Ureter (tissue), 1 donor: ENCODE data around the gene DCBLD2. TPM values are rescaled to one million over a fixed set of nuclear protein-coding genes. Genes with fewer than 3 reads are reported as not detected.

Experiments
- DNase-seq: peaks from one replicate; pipeline ENCODE4 v3.0.0-alpha.2; 2020; ENCODE audit warnings: low spot score
- total RNA-seq: library from RNA; stranded (reverse); gene quantifications from one replicate; pipeline ENCODE4 v1.2.4, GENCODE V29; 2023
- donor health status: DM: yes; HTN: yes; CAD: no.

Gene DCBLD2
- total RNA-seq, 1 donor from 2014 or later, result 21.1 TPM

DNA sequence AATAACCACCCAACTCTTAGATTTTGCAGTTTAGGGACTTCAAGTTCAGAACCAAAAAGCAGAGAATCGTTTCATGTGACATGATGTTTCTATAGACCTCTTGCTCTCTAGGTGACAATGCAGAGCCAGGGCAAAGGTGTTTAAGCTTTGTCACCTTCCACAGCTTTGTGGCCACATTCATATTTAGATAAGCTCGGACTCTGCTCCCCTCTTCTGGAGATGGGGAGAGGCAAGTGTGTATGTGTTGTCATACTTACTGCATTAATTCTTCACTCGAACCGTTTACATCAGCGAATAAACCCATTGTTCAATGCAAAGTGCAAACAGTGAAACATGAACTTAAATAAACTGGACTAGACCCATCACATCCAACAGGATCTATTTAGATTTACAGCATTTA lies 105.2 kb downstream of the DCBLD2 start:
- no peak for DNase-seq

DNA sequence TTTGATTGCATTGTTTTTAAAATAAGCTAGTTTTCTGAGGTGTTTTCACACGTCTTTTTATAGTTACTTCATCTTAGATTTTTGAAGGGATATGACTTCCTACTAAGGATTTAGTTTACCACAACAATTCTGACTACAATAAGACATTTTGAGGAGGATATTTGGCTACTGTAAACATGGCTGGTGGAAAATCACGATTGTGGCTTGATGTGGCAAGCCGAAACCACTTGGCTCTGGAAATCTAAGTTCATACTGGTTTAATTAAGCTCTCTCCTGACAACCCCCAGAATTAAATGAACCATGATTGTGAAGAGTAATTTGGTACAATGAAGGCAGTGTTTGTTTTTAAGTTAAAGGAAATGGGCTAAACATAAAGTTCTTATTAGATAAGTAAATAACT lies 107.5 kb downstream of the DCBLD2 start:
- DNase-seq, result no peak

DNA sequence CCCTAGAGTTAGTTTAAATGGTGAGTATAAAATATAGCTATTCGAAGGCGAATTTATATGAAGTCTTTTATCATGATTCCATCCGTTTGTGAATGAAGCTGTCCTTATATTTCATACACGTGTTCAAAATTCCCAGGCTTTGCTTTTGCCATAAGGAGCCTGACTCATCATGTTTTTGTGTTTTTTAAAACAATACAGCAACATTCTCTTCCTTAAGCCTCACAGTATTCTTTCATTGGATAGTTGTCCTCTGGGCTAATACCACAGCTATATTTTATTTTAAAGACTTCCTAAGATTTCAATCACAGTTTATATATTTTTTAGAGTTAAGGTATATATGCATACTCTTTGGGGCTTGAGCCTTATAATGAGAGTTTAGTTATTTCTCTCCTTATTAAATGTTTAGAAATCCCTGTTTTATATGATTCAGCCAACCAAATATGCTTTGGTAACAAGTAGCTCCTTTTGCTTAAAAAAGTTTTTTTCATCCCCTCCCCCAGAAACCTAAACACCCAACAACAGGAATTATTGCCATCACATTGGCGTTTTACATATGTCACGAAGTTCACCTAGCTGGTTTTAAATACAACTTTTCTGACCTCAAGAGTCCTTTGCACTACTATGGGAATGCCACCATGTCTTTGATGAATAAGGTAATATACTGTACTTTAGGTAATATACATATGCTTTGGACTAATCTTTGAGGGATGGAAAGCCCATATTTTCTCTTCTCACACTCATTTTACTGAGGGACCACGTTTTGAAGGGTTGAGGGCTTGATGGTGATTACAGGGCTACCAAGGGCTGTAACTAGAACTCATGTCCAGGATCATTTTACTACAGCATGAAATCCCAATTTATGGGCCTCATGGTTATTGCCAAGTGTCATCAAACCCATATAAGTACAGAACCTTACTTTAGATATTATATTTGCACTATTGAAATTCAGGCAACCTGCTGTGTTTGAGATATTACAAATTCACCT lies 109.9 kb downstream of the DCBLD2 start:
- no peak for DNase-seq

DNA sequence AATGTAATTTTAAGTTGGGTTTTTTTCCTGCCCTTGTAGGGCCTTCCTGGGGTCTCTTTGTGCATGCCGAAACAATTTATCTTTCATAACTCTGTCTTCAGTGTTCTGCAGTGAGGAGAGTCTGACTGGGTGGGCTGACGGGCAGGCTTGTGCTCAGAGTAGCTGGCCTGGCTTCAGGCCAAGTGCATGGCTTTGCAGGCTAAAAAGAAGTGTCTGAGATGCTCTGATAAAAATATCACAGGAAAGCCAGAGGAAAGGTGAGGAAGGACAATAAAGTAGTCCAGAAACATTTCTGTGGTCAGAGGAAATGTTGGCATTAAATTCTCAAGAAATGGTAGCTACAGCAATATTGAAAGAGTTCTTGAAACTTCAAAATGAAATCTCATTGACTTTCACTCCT lies 112.8 kb downstream of the DCBLD2 start:
- DNase-seq, result no peak

DNA sequence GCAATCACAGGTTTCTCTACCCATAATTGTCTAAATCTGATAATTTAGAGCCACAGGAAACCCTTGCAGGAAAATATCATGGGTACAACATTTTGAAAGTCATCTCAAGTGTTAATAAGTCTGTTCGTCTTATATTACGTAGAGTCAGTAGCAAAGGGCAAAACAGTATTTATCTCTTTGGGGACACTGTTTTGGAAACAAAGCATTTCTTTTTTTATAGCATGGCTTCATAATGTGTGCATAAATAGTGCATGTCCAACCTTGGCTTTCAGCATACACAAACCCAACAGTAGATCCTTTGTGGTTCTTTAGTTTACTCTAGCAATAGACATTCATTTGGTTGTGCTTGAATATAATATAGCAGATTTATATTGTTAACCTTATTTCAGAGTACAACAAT lies 114.3 kb downstream of the DCBLD2 start:
- DNase-seq, result no peak

DNA sequence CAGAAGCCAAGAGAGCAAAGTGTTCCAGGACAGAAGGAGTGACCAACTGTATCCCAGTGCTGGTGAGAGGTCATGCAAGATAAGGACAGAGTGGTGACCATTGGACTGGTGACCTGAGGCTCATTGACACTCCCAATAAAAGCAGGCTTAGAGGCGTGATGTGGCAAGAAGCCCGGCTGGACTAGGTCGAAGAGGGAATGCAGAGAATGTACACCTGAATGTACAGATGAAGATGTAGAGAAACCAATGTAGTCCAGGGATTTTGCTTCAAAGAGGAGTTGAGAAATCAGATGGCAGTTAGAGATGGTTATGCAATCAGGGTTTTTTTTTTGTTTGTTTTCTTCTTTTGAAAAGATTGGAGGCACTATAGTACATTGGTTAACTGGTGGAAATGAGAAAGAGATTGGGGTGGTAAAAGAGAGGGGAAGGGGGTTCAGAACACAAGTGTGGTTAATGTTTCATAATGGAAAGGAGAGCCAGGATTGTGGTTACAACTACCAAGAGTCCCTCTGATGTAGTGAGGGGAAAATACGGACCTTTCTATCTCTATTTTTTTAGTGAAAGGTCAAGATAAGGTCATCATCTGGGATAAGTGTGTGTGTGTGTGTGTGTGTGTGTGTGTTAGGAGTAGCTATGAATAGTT lies 115.0 kb downstream of the DCBLD2 start:
- DNase-seq, result no peak

DNA sequence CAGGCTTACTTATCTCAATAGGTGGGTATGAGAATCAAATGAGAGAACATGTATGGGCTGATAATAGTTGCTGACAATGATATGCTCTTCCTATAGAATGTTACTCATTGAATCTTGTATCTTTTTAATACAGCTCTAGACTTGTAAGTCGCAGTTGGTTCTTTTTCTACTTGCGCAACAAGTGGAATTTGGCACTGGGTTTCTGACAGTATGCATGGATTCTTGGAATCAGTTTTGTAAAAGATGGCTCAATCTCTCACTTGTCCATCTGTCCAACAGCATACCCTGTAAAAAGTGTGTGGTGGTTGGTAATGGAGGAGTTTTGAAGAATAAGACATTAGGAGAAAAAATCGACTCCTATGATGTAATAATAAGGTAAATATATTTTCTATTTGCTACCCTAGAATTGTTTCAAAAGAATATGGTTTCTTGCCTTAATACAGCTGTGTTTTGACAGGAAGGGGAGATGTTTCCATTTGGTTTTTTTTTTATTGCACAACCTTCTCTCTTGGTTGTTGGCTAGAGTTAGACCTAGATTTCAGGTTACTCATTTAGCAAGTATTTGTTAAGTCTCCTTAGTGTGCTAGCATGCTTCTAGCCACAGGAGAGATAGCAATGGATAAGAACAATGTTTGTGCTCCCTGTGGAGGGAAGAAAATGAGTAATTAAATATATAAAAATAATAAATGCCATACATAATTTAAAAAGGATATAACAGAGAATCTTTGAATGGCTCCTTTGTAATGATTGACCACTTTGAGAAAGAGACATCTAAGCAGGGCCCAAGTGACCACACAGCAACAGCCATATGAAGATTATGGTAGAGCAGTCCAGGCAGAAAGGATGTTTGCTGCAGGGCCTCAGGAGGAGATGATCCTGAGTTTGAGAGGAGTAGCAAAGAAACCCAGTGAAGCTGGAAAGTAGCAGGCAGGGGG lies 116.6 kb downstream of the DCBLD2 start:
- no peak for DNase-seq

DNA sequence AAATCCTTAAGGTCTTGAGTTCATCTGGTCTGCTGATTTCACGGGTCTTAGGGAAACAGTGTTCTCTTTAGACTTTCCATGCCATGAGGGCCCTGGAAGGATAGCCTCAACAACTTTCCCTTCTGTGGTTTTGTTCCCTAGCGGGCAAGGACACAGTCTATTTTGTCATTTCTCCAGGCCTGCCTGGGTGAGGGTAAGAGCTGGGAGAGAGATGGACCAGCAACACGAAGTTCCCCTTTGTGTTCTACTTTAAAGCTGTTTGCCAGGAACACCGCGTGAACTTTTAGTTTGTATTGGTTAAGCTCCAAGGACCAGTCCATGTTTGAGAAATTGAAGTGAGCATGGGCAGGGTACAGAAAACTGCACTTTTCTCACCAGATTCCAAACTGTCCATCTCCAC lies 117.5 kb downstream of the DCBLD2 start:
- no peak for DNase-seq

DNA sequence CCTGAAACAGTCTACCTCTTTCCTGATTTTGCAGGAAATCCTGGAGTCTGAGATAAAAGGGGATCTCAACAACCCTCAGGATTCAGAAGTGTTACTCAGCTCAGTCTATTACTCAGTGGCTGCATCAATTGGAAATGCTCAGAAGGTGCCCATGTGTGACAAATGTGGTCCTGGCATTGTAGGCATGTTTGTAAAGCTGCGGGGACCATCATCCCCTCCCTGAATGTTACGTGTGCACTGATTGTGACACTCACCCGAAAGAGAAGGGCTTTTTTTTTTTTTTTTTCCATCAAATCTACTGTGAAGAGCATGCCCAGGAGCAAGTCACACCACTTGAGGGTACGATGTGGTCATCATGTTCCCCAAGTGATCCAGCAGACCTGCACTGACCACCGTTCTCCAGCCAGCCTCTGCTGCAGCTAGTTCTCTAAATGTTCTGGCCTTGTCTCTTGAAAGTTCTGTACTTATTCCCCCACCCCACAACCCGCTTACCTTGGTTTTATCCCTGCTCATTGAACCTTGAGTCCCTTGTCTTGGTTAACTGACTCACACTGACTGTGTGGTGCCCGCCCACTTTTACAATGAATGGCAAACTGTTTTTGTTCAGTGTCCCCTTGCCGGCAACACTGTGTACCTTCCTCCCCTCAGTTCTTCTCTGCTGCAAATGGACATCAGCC lies 118.5 kb downstream of the DCBLD2 start:
- DNase-seq, result no peak

DNA sequence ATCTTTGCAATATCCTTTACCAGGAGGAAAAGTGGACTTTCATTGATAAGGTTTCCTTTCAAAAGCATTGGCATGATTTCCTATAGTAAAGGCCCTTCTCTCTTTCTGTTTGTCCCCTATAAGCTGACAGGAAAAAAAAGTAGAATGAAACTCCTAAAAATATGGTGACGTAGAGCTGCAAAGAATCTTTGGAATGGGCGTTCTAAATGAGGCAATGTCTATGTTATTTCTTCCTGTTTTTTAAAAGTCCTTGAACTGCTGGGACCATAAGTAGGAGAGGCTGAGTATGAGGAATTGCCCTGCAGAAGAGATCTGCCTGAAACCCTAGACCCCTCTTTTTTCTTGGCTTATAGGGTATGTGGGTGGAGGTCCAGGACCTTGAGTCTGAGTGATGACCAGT lies 121.2 kb downstream of the DCBLD2 start:
- no peak for DNase-seq

DNA sequence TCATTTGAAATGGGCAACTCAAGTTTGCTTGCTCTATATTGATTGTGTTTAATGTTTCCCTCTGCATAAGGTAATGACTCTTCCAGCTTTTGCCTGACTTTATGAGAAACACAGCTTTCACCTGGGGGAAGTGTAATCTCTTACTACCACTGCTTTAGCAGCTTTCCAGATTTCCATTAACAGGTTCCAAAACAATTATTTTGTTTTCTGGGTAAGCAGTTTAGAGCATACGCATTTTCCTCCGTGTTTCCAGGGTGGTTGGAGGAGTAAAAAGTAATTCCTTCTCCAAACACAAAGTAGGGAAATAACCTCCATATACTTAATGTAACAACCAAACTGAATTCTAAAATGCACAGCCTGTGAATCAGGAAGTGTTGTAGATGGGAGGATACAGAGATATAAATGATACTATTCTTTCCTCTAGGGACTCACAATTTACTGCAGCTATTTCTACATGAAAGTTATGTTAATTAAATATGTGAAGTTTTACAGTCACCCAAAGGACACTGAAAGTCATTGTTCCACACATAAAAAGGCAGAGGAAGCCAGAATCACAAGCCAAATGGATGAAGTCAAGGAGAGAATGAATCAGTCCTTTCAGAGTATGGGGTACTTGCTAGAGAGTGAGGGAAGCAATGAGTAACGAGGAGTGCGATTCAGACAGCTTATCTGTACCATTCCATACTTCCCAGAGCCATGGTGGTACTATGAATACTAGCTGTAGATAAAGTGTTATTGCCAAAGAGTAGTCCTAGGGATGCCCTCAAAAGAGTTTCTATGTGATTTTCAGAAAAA lies 121.8 kb downstream of the DCBLD2 start:
- DNase-seq, result no peak

DNA sequence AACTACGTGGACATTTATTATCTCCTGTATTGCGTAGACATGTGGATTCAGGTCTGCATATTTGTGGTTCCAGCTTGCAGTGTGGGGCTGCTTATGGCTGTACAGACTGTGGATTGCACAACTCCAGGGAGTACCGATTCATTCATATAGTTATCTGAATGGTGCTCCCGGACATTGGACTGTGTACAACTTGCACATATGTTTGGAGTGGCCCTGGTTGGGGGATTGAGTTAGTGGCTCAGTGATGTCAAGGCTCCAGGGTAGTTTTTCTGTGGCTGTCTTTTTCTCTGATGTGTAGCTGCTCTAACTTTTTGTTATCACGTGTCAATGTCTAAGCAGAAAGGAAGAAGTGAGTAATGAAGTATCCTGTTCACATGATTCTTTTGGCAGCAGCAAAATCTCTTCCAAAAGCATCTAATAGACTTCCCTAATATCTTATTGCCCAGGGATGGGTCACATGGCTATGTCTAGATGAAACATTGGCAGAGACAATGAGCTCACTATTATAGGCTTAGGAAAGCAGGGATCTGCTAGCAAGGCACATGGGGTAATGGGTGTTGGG lies 122.6 kb downstream of the DCBLD2 start:
- DNase-seq, result no peak

DNA sequence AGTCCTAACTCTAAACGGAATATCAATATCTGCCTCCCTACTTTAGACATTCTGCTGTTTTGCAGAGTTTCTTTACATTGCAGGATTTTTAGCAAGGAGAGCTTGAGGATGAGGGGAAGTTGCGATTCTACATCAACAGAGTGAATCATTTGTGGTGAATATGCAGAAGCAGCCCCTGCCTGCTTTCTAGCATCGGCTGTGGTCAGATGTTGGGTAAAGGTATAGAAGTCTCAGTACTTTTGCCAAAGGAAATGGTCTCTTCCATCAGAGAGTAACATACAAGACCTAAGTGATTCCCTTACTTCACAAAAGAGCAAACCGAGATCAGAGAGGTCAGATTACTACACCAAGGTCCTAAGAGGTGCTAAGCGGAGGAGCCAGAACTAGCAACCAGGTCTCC lies 123.1 kb downstream of the DCBLD2 start:
- no peak for DNase-seq

DNA sequence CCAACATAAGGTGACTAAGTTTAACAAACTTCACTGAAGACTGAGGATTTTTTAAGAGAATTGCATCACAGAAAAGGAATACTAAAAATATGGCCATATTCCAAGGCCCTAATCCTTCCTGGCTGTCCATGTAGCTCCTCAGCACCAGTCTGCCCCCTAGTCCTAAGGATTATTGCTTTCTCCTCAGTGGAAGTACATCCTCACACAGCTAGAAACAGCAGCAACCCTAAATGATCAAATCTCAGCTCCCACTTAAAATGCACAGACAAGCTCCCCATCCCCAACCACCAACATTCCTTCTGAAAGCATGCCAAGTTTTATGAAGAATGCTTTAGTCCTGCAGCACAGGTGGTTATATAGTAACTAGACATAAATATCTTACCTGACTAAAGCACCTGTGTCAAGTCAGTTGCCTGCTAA lies 123.7 kb downstream of the DCBLD2 start:
- no peak for DNase-seq

DNA sequence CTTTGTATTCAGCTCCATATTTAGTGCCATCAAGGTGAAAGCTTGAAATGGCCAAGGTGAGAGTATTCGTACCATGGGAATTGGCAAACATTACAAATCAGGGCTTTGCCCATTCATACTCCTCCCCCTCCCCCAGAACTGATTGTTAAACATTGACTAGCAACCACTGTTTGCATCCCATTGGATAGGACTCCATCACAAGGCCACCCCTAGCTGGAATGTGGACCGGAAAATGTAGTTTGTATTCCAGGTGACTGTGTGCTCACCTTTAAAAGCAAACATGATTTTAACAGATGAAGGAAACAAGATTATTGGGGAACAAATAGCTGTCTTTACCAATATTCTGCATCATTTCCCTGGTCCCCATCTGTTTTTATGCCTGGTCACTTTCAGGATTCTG lies 124.2 kb downstream of the DCBLD2 start:
- no peak for DNase-seq

DNA sequence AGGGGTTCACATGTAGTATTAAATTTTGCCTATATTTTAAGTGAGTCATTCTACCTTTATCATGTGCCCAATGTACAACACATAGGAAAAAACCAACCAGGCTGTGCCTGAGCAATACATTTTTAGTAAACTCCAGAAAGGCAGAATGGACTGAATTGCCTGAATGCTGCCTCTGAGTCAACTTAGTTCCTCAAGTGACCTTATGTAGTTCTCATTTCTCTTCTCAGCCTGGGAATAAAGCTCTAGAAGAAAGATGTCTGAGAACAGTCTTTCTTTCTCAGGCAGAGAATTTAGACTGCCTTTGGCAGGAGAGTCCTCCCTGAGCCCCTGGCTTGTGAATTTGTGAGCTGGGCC lies 125.4 kb downstream of the DCBLD2 start:
- DNase-seq, result no peak

DNA sequence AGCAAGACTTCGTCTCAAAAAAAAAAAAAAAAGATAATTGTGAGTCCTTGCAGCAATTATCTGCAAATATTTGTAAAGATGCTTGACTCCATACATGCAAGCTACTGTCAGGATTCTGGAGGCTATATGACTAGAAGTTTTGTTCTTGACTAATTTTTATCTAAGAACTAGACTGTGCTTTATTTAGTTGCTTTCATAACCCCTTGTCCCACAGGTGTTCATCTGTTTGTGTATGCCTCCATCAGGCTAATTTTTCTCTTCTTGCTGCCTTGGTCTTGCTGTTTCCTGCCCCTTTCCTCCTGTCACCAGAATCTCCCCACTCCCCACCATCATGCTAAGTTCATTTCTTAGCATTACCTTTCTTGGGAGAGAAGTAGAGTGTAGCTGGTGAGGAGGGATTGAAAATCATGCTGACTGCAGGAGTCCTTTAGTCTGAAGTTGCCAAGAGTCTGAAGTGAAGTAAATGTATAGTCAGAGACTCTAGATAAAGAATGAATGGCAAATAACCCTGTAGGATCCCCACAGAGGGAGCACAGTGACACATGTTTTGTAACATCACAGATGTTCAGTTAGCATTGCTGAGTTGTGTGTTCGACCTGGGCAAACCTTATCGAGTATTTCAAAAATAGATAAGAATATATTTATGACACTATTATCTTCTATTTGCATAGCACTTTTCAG lies 125.9 kb downstream of the DCBLD2 start:
- DNase-seq, result no peak

DNA sequence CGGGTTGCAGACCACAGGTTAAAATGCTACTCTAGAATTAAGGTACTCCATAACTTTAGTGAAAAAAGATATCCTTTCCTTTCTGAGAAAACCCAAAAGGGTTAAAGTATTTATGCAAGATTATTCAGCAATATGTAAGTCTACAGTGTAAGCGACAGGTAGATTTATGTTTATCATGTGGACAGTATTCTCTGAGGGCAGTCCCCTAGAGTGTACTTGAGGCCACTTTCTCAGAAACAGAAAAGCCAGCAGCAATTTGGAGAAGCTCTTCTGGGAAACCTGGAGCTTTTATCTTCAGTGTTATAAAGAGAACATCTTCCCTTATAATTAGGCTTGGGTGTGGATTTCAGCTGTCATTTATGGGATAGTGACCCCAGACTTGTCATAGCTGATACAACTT lies 129.5 kb downstream of the DCBLD2 start:
- DNase-seq, result no peak

DNA sequence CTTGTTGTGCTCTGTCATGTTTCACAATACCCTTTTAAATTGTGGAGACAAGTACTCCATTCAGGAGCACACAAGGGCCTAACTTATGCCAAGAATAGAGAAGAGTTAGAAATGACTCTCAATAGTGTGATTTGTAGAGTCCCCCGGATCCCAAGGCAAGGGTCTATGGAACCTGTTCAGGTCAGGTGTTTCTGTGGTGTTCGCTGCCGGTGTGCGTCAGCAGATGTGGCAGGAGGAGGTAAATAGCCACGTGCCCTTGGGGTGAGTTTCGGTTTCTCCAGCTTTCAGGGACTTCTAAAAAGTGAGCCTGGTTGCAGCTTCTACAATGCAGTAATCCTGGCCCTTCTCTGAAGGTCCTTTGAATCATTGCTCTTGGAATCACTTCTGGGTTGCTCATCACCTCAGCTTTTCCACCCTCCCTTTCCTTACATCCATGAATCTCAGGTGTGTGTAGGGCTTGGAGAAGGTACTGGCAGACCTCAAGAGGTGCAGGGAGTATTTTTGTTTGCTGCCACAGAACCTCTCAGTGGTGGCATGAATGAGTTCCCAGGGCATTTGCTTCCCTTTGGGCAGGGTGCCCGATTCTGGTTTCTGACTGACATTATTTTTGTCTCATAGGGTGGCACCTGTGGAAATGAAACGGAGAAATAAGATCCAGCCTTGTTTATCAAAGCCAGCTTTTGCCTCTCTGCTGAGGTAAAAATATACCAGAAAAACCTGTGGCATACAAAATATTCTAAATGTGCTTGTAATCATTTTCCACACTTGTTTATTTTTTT lies 131.0 kb downstream of the DCBLD2 start:
- DNase-seq, result no peak
